Fibroblast of skin of abdomen (primary cell): ENCODE measurements around the gene FUOM.
A peak's percentile ranks its signal among the peaks of the same experiment; 100 is the strongest.

Experiments
- DNase-seq: peaks from one replicate; pipeline ENCODE4 v3.0.0-alpha.2; 2013

Gene FUOM

GRCh38 chr10:133309720-133310398 is 48.0 kb downstream of the FUOM start:
- DNase-seq = no peak

GRCh38 chr10:133309100-133309719 is 48.6 kb downstream of the FUOM start:
- DNase-seq = peak; percentile 84

- DNase-seq = peak; percentile 84
Observed at GRCh38 chr10:133308421-133309099, 49.3 kb downstream of the FUOM start, which contains the start of the genes TUBGCP2 and ZNF511. Gene TUBGCP2 (minus strand): TSS chr10:133308872. CDS start chr10:133302941, 5,931 bp downstream. Gene ZNF511 (plus strand): TSS chr10:133308914. CDS start chr10:133308944, 30 bp downstream.

- DNase-seq = peak; percentile 31
Observed at GRCh38 chr10:133307776-133308420, 49.9 kb downstream of the FUOM start.

- DNase-seq = no peak
Observed at GRCh38 chr10:133306941-133307379, 50.9 kb downstream of the FUOM start.

- DNase-seq = no peak
Observed at GRCh38 chr10:133306097-133306476, 51.7 kb downstream of the FUOM start.
